ENCODE measurements around the gene ELMO1. TPM values are rescaled to one million over a fixed set of nuclear protein-coding genes. Genes with fewer than 3 reads are reported as not detected.

Gene ELMO1
- total RNA-seq, 1 experiment from 2014 or later, result 7.8 TPM

DNA sequence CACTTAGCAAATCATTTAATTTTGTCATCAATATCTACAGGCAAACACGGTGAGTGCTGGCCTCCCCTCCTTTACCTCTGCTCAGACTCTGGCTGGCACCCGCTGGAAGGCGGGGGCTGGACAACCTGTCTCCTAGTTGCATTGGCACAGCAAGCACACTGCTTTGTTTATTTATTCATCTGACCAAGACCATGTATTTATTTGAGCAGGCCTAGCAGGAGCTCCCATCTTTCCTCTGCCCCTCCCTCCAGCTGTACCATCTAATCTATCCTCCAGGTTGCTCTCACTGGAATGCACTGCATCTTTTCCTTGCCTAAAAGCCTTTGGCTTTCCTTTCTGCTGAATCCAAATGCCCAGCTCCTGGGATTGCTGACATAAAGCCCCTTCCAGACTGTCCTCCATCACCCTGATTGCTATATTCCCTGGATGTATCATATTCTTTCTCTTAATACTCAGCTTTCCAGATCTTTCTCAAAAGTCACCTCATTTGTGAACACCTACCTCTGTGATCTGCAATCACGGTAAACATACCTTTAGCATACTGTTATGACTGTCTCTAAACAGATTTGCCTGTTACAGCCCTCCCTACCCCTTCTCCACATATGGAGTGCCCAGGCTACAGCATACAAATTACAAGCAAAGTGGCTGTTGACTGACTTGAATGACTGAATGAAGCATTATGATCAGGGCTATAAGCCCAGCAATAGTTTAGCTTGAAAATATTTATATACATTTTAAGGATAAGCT is 9.6 kb downstream of the ELMO1 start:
- no peak overlapping the region for H3K4me2 ChIP-seq (ENCODE audit: insufficient read depth, insufficient read length, low read length)
- H3K79me1 ChIP-seq (ENCODE audit: insufficient read depth, low read depth, low read length, poor library complexity, severe bottlenecking), result no peaks in the 10 kb centered on the region
- no peak overlapping the region for H3K14ac ChIP-seq (ENCODE audit: insufficient read depth, low read length)
- no peak overlapping the region for H2BK5ac ChIP-seq (ENCODE audit: insufficient read length, low read length)
- H4K5ac ChIP-seq (ENCODE audit: insufficient read length, low read depth, low read length), result no peak overlapping the region
- H4K20me1 ChIP-seq (ENCODE audit: control insufficient read depth, insufficient read depth, insufficient read length), result no peaks in the 10 kb centered on the region
- H2BK12ac ChIP-seq (ENCODE audit: insufficient read length, low read depth, low read length), result no peak overlapping the region
- no peak overlapping the region for H3K23ac ChIP-seq (ENCODE audit: insufficient read length, low read depth, low read length)
- no peak overlapping the region for H2BK120ac ChIP-seq (ENCODE audit: low read depth, low read length, poor library complexity, severe bottlenecking)
- H3K79me2 ChIP-seq (ENCODE audit: insufficient read depth, low read length), result peaks cover 2% of the 10 kb centered on the region; the same call in 1 of the 2 replicates
- H2AK5ac ChIP-seq (ENCODE audit: insufficient read length, low read length), result no peak overlapping the region
- peaks cover 16 to 20% of the 10 kb centered on the region in 2 experiments for H3K4me1 Mint-ChIP-seq
- no peak overlapping the region for H4K91ac ChIP-seq (ENCODE audit: insufficient read length, low read depth, low read length)
- no peaks in the 10 kb centered on the region for H3K27me3 Mint-ChIP-seq (ENCODE audit: low read depth)
- no peak overlapping the region for H3K4me3 Mint-ChIP-seq
- no peak overlapping the region for H3K56ac ChIP-seq (ENCODE audit: insufficient read length, low read depth, low read length)
- H2BK15ac ChIP-seq (ENCODE audit: low read depth, low read length), result no peak overlapping the region
- H3K9me3 ChIP-seq (ENCODE audit: control insufficient read depth, low read depth, low read length), result no peaks in the 10 kb centered on the region
- H3K4ac ChIP-seq (ENCODE audit: low read depth, low read length), result no peak overlapping the region
- WGBS (ENCODE audit: extremely low coverage, insufficient read length, low lambda C conversion rate), result no CpG with 5 or more reads among the region's 4 CpGs
- no peaks in the 10 kb centered on the region for H3K27me3 ChIP-seq (ENCODE audit: insufficient read depth, low read length)
- H3K4me1 ChIP-seq (ENCODE audit: insufficient read depth, low read length), result peaks cover 3% of the 10 kb centered on the region; the same call in 1 of the 2 replicates
- TF ChIP-seq, protein P1, sequence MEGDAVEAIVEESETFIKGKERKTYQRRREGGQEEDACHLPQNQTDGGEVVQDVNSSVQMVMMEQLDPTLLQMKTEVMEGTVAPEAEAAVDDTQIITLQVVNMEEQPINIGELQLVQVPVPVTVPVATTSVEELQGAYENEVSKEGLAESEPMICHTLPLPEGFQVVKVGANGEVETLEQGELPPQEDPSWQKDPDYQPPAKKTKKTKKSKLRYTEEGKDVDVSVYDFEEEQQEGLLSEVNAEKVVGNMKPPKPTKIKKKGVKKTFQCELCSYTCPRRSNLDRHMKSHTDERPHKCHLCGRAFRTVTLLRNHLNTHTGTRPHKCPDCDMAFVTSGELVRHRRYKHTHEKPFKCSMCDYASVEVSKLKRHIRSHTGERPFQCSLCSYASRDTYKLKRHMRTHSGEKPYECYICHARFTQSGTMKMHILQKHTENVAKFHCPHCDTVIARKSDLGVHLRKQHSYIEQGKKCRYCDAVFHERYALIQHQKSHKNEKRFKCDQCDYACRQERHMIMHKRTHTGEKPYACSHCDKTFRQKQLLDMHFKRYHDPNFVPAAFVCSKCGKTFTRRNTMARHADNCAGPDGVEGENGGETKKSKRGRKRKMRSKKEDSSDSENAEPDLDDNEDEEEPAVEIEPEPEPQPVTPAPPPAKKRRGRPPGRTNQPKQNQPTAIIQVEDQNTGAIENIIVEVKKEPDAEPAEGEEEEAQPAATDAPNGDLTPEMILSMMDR (conservative IDR thresholded peaks at IDR 0.05), result no peak
- no peaks in the 10 kb centered on the region for H3K23me2 ChIP-seq (ENCODE audit: insufficient read length, low read depth, low read length, poor library complexity, severe bottlenecking)
- H3K9ac ChIP-seq (ENCODE audit: extremely low read depth, insufficient read length, low read length), result no peak overlapping the region
- no peak overlapping the region for H3T11ph ChIP-seq (ENCODE audit: low read length)
- H3K18ac ChIP-seq (ENCODE audit: insufficient read length, low read depth, low read length), result no peak overlapping the region
- no peak overlapping the region for H2AFZ ChIP-seq (ENCODE audit: low read length)
- H3K36me3 Mint-ChIP-seq (ENCODE audit: insufficient read depth in 1 of 3, low read depth in 3 of 3), result no peaks in the 10 kb centered on the region
- no peak overlapping the region; a peak in 1 of 7 replicates for H3K27ac Mint-ChIP-seq
- H3K27ac ChIP-seq (ENCODE audit: insufficient read length, low read depth, low read length), result no peak overlapping the region
- H3K9me3 Mint-ChIP-seq, result no peaks in the 10 kb centered on the region
- no peak for DNase-seq
- H2BK20ac ChIP-seq (ENCODE audit: low read depth, low read length, poor library complexity, severe bottlenecking), result no peak overlapping the region
- no peak overlapping the region for H4K8ac ChIP-seq (replicated peaks; ENCODE audit: insufficient read length, low read depth, low read length)
